ENCODE measurements around the gene TNS1.

TNS1 gene

GRCh38 chr2:218015586-218016521, 13.1 kb upstream of the TNS1 start:
- DNase-seq = no peak

DNA sequence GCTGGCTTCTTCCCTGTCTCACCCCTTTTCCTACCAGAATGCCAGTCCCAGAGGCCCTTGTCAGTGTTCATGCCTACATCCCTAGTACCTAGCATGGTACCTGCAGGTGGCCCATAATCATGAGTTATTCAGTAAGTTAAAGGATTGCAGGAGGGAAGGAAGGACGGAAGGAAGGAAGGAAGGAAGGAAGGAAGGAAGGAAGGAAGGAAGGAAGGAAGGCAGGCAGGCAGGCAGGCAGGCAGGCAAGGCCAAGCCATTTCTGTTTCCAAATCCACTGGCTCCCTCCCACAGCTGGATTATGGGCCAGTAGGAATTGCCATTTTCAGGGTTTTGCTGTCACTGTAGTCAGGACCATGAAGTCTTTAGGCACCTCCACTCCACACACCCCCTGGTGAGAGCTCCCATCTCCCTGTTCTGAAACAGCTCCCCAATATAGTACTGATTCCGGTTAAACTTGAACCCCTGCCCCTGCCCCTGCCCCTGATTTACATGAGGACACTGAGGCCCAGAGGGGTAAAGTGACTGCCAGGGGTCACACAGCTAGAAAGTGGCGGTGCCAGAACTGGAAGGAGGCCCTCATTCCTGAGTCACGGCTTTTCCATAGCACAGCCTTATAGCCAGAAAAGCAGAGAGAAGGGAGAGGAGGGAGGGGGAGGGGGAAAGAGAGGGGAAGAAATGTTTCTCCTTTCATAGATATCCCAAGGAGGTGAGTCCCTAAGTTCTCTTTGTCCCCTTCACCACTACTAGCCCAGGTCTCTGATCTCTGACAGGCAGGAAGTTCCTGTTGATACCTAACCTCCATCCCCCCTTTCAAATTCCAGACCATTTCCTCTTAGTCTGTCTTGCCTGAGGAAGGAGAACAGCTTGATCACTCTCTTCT, 12.2 kb upstream of the TNS1 start:
- no peak for DNase-seq

DNA sequence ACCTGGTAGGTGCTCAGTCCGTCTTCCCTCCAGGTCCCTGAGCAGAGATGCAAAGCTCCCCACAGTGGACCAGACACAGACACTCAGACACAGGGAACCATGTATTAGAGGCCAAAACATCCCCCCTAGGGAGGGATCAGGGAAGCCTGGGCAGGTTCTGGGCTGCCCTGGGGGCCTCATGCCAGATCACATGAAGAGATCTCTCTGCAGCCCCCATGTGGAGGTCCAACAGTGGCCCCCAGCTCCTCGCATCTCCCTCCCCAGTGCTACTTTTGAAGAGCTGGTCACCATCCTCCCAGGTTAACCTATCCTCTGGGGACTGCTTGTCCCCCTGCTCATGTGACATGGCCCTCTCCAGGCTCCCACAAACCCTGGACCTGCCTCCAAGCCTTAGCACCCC, 10.5 kb upstream of the TNS1 start:
- DNase-seq = no peak

- no peak for DNase-seq
Observed at GRCh38 chr2:218012284-218012683, 9.5 kb upstream of the TNS1 start.

DNA sequence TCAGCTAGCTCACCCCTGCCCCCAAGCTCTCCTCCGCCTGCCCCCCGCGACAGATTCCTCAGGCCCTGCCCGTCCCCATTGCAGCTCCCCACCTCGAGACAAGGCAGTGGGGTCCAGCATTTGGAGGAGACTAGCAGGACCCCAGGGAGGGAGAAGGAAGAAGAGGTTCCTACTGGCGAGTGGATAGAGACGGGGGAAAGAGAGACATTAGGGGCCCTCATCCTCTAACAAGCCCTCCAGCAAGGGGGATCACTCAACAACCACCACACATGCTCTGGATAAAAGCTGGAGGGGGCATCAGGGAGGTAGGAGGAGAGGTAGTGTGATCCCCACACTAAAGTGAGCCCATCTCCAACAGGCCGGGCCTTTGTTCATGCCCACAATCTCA, 8.9 kb upstream of the TNS1 start:
- no peak for DNase-seq

DNA sequence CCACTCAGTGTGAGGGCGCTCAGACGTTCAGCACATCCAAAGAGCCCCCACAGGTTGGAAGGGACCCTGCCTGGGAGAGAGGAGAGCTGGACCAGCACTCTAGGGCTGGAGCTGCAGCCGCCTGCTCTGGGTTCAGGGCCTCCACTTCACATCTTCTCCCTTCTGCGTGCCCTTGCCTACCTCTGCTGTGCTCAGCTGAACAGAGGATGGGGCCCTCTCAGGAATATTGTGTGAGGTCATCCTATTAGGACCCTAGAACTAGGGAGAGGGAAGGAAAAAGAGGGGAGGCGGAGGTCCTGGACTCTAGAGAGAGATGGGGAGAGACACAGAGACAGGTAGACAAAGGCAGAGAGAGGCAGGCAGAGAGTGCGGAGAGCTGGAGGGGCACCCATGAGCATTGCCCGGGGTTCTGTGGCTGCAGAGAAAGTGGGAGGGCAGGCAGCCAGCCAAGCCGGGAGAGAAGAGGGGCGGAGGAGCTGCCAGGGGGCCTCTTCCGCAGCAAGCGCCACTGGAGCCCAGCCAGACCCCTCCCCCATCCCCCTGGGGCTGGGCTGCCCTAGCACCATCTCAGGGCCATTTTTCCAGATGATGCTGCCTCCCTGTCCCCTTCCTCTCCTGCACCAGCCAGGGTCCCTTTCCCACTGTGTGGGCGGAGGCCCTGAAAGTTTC, 8.3 kb upstream of the TNS1 start:
- no peak for DNase-seq

DNA sequence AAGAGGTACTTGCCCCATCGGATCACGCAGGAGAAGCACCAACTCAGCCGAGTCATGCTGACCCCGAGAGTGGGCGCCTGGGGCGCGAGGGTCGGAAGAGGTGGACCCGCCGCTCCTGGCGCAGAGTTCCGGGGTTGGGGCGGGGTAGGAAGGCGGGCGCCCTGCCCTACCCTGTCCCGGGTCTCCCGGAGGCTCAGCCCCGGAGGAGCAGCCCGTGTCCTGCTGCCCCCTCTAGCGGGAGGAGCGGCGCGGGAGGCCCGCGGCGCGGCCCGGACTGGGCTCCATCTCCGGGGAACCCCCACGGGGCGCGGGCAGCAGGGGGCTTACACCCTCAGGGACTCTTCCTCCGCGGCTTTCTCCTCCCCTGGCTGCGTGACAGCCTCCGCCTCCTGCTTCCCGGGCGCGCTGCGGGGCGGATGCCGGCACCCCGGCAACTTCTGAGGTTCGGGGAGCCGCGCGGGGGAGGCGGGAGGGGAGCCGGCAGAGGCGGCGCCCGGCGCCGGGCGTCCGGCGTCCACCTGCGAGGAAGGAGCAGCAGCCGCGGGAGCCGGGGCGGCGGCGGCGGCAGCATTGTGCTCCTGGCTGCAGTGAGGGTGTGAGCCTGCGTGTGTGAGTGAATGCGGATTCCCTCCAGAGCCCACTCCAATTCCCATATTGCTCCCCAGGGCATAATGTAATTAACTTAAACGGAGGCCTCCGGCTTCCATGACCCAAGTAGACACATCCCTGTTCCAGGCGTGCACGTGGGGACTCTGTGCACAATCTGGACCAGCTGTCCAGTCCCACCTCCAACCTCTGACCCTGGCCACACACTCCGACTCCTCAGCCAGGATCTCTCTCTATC, 7.6 kb upstream of the TNS1 start:
- DNase-seq = no peak

GRCh38 chr2:218009765-218010139, 7.0 kb upstream of the TNS1 start:
- DNase-seq = no peak

- DNase-seq = no peak
Observed at GRCh38 chr2:218009231-218009630, 6.4 kb upstream of the TNS1 start.

DNA sequence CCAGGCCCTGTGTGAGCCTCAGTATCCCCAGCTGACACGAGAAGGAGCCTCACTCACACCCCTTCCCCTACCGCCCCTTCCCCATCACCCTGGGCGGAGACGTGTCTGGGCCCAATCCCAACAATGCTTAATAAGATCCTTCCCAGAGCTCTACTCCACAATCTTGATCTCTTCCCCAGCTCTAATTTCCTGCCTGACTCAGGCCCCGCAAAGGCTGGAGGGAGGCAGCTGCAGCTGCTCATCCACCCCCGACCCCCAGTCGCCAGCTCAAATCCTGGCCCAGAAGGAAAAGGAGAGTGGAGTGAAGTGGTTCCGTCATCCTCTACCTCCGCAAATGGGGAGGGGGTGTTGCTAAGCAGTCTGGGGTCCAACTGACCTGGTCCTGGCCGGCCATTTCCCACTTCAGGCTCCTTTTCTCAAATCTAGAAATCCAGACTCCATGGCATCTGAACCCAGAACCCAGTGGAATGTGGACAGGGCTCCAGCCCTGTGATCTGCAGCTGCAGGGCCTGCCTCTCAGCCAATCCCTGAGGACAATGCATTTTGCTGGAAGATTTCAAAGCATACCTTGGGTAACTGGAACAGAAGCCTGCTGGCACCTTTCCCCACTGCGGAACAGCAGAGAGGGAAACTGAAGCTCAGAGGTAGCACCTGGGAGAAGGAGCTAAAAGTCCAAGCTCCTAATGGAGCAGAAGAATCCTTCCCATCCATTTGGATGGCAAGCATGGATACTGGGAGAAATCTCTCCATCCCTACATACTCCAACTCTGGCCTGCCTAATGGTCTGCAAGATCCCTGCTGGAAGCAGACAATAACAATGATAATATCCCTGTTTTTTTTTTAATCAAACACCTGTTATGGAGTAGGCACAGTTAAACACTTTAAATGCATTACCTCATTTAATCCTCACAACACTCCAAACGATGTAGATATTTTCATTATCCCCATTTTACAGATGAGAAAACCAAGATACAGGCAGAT, 5.6 kb upstream of the TNS1 start:
- DNase-seq = no peak

- DNase-seq = no peak
Observed at GRCh38 chr2:218006741-218007140, 3.9 kb upstream of the TNS1 start.

DNA sequence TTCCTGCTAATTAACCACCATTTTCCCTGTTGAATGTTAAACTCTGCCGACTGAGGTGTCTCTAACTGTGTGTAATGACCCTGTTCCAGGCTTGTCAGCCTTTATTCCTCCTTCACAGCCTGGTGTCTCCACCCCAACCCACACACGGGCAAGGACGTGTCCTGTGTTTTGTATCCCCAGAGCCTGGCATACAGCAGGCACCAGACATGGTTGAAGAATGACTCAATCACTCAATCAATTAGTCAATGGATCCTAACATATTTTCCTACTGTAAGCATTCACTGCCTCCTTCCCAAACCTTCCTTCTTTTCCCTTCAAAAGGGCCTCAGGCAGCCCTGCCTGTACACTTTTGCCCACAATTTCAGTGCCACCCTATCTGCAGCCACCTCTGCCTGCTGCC, 2.7 kb upstream of the TNS1 start:
- DNase-seq = no peak

- DNase-seq = no peak
Observed at GRCh38 chr2:218005028-218005427, 2.2 kb upstream of the TNS1 start.

DNA sequence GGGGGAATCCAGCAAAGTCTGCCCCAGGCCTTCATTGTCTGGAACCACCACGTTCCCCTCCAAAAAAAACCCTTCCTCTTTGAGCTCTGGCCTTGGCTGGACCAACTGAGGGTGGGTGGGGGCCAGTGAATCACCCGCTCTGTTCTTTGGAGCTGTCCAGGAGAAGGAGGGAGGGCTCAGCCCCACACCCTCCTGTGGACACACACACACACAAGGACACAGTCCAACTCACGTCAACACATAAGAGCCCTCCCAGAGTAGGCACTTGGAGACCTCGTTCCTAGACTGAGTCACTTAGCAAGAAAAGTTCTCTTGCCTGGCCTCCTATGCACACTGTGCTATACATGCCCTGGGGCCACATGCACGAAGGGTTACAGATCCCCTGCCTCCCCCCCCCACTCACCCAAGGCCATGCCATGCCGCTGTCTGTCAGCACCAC, 1.2 kb upstream of the TNS1 start:
- no peak for DNase-seq

DNA sequence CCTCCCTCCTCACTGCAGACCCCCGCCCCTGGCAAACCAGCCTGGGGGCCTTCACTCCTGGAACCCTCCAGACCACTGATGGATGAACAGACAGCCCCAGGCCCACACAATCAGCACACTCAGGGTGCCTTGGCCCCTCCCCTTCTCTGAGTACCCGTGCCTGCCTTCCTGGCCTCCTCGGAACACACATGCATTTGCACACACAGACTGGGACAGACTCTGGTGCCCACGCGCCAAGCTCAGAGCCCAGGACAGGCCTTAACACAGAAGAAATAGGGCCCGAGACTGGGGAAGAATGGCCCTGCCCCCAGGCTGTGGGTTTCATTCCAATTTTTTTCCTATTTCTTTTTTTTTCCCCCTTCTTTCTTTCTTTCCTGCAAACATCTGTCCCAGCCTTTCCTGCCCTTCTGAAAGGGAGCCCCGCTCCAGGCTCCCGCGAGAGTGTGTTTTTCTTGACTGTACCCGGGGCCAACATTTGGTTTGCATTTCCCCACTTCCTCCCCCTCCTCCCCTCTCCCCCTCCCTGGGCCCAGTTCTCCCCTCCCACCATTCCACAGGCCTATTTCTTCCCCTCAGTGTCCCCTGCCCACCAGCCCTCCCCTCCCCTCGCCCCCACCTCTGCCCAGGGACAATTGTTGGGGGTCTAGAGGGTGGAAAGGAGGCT, 618 bp upstream of the TNS1 start:
- DNase-seq = no peak

GRCh38 chr2:218002143-218002844, 501 bp downstream of the TNS1 start:
- DNase-seq = no peak

- DNase-seq = no peak
Observed at GRCh38 chr2:218001629-218002028, 1.2 kb downstream of the TNS1 start.

DNA sequence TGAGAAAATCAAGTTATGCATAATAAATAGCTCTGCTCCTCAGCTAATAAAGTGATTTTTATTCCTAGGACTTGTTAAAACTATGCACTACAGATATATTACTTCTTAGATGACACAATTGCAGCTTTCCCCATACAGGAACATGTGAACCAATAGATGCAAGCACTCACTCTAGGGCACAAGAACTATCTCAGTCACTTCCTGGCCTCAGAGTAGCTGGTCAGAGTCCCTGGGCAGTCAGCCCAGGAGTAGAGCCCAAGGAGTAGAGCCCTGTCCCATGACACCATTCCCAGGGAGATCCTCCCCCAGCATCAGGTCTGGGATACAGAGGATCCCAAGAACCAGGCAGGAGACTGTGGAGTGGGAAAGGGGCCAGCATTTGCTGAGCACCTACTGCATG, 2.7 kb downstream of the TNS1 start:
- DNase-seq = no peak

DNA sequence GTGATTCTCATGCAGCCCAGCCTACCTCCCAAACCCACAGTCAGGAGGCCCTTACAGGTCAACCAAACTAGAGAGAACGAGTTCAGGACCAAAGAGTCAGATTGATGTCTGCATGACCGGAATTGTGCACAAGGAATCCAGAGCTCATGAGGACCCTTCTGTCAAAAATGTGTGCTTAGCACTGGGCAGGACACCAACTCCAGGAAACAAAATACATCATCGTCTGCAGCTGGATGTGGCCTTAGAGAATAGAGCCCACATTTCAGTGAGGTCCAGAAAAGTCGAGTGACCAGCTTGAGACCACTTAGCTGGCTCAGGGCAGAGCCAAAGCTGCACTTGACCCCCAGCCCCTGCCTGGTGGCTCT, 3.2 kb downstream of the TNS1 start:
- no peak for DNase-seq

Data from SHP77 (cell line).